ENCODE measurements around the gene OXT.

GRCh38 chr20:3088031-3088430 lies 16.6 kb downstream of the OXT start:
- TF ChIP-seq POLR2A (IDR thresholded peaks at IDR 0.05) (no peak), CTCF (IDR thresholded peaks at IDR 0.05) (no peak), EP300 (IDR thresholded peaks at IDR 0.05) (no peak)
